Mesothelial cell of epicardium (in vitro differentiated cells): ENCODE measurements around the gene BCHE. TPM values are rescaled to one million over a fixed set of nuclear protein-coding genes. Genes with fewer than 3 reads are reported as not detected.

ENCODE experiments used
- DNase-seq, 2 experiments: peaks; one replicate each; pipeline ENCODE4 v3.0.0; 2021; ENCODE audit warnings: low spot score in 2 of 2; ENCODE audit not compliant: unreplicated experiment in 2 of 2
- H3K27ac Mint-ChIP-seq: 2 replicates; pipeline ENCODE4 v1.8.0; 2021; ENCODE audit warnings: mixed read lengths
- H3K27me3 Mint-ChIP-seq: 2 replicates; pipeline ENCODE4 v1.8.0; 2021; ENCODE audit warnings: low read depth, mixed read lengths
- H3K36me3 Mint-ChIP-seq: 2 replicates; pipeline ENCODE4 v1.8.0; 2021; ENCODE audit warnings: mixed read lengths
- H3K4me1 Mint-ChIP-seq: 2 replicates; pipeline ENCODE4 v1.8.0; 2021; ENCODE audit warnings: mixed read lengths
- H3K4me3 Mint-ChIP-seq: 2 replicates; pipeline ENCODE4 v1.8.0; 2021; ENCODE audit warnings: mild to moderate bottlenecking, moderate library complexity, mixed read lengths
- H3K9me3 Mint-ChIP-seq: 2 replicates; pipeline ENCODE4 v1.8.0; 2021; ENCODE audit warnings: mixed read lengths
- CTCF ChIP-seq: fragments of 200-600 bp; sonication (generic); IDR thresholded peaks from one replicate; pipeline ENCODE4 v1.5.0; 2021; ENCODE audit warnings: antibody characterized with exemption; ENCODE audit not compliant: unreplicated experiment
- total RNA-seq: library from RNA; stranded (reverse); gene quantifications from 3 replicates; pipeline ENCODE4 v1.2.1, GENCODE V29; 2021

Gene BCHE
- total RNA-seq, 1 donor from 2014 or later: 6.4 TPM

GRCh38 chr3:165754219-165755007 is 82.8 kb downstream of the BCHE start:
- no peak overlapping the region for H3K4me3 Mint-ChIP-seq
- no peak for TF ChIP-seq CTCF
- no peak for DNase-seq
- H3K9me3 Mint-ChIP-seq: peaks cover 6% of the 10 kb centered on the region
- no peaks in the 10 kb centered on the region for H3K27me3 Mint-ChIP-seq
- no peaks in the 10 kb centered on the region for H3K36me3 Mint-ChIP-seq
- peak overlapping the region; percentile 16 for H3K27ac Mint-ChIP-seq
- peaks cover 18% of the 10 kb centered on the region for H3K4me1 Mint-ChIP-seq

- H3K4me1 Mint-ChIP-seq: peaks cover 18% of the 10 kb centered on the region
- no peak overlapping the region for H3K4me3 Mint-ChIP-seq
- TF ChIP-seq CTCF: no peak
- no peak overlapping the region for H3K27ac Mint-ChIP-seq
- H3K27me3 Mint-ChIP-seq: no peaks in the 10 kb centered on the region
- no peaks in the 10 kb centered on the region for H3K36me3 Mint-ChIP-seq
- DNase-seq: no peak
- peaks cover 6% of the 10 kb centered on the region for H3K9me3 Mint-ChIP-seq
Measured at GRCh38 chr3:165753560-165753959, 83.7 kb downstream of the BCHE start.

- Mint-ChIP-seq H3K36me3 (no peaks in the 10 kb centered on the region), H3K27ac (no peak overlapping the region), H3K27me3 (no peaks in the 10 kb centered on the region), H3K4me3 (no peak overlapping the region), H3K9me3 (peaks cover 6% of the 10 kb centered on the region), H3K4me1 (peaks cover 24% of the 10 kb centered on the region)
- TF ChIP-seq CTCF: no peak
- no peak for DNase-seq
Measured at GRCh38 chr3:165751637-165752036, 85.6 kb downstream of the BCHE start.

- no peak overlapping the region for H3K27ac Mint-ChIP-seq
- no peaks in the 10 kb centered on the region for H3K27me3 Mint-ChIP-seq
- no peak overlapping the region for H3K4me3 Mint-ChIP-seq
- H3K36me3 Mint-ChIP-seq: no peaks in the 10 kb centered on the region
- H3K9me3 Mint-ChIP-seq: peaks cover 6% of the 10 kb centered on the region
- TF ChIP-seq CTCF: no peak
- DNase-seq: no peak
- H3K4me1 Mint-ChIP-seq: peaks cover 13% of the 10 kb centered on the region
Measured at GRCh38 chr3:165749821-165750220, 87.4 kb downstream of the BCHE start.

GRCh38 chr3:165749241-165749640 is 88.0 kb downstream of the BCHE start:
- Mint-ChIP-seq H3K36me3 (no peaks in the 10 kb centered on the region), H3K27me3 (no peaks in the 10 kb centered on the region), H3K4me3 (no peak overlapping the region), H3K4me1 (peaks cover 8% of the 10 kb centered on the region), H3K27ac (no peak overlapping the region), H3K9me3 (peaks cover 6% of the 10 kb centered on the region)
- no peak for TF ChIP-seq CTCF
- DNase-seq: no peak
